Measurements from ENCODE around the gene FUT4.
"Not testable (repeated sequence)": the region's sequence is repeated elsewhere in the genome, so short reads cannot be mapped to it uniquely, and the experiment has no call there.

The FUT4 gene

DNA sequence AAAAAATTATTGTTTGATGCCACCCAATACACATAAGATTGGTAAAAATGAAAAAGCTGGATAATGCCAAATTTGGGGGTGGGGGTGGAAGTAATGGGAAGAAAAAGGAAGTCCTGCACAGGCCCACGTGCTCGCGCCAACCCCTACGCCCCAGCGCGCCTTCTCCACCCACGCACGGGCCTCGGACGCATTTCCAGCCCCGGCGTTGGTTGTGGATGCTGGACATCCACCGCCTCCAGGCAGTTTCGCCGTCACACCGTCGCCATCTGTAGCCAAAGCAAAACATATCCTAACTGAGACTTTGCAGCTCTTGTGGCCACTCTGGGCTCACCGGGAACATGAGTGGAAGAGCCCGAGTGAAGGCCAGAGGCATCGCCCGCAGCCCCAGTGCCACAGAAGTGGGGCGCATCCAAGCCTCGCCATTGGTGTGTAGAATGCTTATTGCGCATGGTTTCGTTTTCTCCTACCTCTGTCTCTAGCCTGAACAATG is 23.5 kb downstream of the FUT4 start, which contains the start of gene PIWIL4:
PIWIL4 (plus strand) TSS at position 188 of the 490 bp plus-strand sequence; CDS start at position 339, 151 bp downstream.
- no peak for DNase-seq

DNA sequence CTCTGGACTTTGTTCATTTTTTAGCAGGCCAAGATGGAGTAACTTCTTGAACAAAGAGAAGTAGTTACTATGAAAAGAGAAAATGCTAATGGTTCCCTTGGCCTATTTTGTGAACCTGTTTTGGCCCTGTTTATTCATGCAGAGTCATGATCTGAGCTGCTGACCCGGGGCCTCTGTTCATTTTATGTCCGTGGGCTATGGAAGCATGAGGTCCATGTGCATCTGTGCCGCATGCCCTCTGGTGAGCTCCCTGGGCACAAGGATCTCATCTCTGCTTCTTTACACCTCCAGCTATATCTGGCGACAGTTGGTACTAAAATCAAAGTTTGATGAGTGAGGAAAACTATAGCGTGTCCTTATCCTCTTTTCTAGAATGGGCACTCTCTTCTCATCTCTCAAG is 24.5 kb downstream of the FUT4 start:
- DNase-seq, result no peak

DNA sequence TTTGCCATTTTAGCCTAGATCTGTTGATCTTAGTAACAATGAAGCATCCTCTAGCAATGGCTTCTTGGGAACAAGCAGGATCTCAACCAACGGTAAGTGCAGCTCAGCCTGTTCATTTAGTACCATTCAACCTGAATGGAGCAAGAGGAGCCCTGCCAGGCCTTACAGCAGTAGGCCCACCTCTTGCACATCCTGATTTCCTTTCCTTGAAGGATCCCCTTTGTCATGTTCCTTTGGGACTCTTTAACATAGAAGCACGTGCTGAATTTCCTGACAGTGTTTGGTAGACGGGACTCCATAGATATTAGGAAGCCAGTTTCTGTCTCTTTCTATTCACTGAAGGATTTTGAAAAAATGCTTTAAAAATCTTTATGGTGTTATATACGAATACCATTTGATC is 25.0 kb downstream of the FUT4 start:
- no peak for DNase-seq

DNA sequence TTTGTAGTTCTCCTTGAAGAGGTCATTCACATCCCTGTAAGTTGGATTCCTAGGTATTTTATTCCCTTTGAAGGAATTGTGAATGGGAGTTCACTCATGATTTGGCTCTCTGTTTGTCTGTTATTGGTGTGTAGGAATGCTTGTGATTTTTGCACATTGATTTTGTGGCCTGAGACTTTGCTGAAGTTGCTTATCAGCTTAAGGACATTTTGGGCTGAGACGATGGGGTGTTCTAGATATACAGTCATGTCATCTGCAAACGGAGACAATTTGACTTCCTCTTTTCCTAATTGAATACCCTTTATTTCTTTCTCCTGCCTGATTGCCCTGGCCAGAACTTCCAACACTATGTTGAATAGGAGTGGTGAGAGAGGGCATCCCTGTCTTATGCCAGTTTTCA is 29.3 kb downstream of the FUT4 start:
- not testable (repeated sequence) for DNase-seq

DNA sequence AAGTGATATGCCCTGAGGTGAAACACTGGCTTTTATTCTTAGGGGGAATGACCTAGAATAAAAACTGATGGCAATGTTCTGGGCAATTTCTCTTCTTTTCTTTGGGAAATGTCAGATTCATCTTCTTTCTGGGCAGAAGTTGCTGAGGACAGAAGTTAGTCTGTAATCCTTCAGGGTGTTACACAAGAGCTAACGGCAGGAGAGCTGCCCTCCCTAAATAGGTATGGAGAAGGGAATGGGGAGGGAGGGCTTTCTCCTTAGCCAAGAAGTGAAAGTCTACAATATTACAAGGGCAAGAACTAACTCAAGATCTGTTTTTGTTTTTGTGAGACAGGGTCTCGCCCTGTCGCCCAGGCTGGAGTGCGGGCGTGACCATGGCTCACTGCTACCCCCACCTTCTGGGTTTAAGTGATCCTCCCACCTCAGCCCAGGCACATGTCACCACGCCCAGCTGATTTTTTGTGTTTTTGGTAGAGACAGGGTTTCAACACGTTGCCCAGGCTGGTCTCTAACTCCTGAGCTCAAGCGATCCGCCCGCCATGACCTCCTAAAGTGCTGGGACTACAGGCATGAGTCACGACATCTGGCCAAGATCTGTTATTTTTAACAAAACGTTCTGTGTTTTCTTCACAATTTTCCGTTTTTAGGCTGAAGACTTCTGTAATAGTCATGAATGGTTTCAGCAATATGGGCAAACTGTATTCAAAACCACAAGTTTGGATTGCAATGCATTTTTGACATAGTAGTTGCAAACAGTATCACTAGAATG is 30.7 kb downstream of the FUT4 start:
- DNase-seq, result peak; percentile 89

DNA sequence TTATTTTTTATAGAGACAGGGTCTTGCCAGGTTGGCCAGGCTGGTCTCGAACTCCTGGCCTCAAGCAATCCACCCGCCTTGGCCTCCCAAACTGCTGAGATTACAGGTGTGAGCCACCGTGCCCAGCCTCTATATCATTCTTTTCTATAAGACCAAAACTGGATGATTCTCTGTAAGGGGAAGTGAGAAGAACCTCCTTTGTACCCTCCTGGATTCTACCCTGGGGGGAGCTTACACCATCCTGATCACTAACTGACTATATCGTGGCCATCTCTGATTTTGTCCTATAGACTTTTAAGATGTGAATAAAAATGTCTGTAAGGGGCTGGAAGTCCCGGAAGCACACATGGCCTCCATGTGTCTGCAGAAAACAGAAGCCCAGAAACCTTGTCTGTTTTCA is 32.6 kb downstream of the FUT4 start:
- no peak for DNase-seq

DNA sequence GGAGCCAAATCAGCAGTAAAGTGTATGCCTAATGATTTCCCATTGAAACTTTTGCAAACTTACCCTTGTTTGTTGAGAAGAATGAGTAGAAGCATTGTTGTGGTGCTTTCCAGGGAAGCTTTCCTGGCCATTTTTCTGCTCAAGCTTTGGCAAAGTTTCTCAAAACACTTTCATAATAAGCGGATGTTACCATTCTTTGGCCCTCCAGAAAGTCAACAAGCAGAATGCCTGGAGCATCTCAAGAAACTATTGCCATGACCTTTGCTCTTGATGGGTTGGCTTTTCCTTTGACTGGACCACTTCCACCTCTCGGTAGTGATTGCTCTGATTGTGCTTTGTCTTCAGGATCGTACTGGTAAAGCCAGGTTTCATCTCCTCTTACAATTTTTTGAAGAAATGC is 34.1 kb downstream of the FUT4 start:
- no peak for DNase-seq

DNA sequence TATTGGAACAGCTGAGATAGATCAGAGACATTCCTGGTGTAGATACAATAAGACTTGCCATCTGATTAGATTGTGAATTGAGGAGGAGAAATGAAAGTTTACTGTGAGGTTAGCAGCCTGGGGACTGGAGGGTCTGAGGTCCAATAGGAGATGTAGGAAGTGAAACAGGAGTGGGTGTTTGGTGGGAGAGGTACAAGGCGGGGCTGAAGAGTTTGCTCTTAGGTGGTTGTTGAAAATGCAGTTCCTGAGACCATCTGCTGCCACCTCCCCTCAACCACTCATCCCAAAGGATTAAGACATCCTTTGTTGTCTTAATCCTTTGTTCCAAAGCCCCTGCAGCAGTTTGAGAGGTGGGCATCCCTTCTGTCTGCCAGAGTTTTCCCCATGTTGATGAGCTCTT is 38.2 kb downstream of the FUT4 start:
- DNase-seq, result no peak

DNA sequence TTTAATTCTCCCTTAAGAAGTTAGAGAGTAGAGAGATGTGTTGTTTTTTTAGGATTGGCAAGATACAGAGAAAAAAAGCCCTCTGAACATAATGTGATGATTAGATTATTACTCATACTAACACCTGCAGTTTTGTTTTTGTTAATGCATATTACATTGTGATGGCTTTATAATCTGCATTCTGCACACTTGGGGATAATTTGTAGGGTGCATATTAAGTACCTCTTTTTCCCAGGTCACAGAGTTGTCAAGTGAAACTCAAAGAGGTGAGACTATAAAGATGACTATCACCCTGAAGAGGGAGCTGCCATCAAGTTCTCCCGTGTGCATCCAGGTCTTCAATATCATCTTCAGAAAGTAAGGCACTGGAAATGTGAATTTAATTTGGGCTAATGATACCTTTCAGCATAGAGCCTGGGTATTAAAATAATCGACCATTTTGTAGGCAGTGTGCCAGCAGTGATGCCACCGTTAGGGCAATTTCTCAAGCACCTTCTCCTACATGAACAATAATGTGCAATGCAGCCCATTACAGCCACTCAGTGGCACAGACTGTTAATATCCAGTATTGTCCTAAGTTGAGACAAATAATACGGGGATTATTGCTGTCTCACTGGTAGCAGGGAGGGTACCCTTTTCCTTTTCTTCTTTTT is 39.6 kb downstream of the FUT4 start:
- DNase-seq, result no peak

DNA sequence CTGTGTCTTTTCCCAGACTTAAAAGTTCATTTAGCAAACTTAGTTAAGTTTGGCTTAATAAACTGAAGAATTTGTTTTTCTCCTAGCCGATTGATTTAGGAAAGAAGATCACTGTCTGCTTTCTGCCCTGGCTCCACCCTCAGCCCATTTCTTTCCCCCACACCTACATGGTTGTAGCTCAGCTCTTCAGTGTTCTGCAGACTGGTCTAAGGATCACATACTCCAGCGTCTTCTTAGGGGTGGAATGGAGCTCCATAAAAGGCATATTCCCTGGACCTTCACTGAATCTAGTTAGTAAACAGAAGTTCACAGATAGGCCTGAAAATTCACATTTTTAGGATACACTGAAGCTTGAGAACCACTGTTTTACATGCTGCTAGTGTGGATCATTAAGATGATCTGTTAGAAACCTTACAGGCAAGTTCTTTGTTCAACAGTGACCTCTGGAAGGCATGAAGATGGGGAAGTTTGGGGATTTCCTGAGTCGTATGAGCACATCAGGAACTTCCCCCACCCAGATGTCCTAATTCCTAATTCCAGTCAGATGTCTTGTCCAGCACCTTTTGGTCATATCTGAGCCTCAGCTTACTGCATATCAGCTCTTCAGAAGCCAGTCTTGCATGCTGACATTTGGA is 40.3 kb downstream of the FUT4 start:
- no peak for DNase-seq

DNA sequence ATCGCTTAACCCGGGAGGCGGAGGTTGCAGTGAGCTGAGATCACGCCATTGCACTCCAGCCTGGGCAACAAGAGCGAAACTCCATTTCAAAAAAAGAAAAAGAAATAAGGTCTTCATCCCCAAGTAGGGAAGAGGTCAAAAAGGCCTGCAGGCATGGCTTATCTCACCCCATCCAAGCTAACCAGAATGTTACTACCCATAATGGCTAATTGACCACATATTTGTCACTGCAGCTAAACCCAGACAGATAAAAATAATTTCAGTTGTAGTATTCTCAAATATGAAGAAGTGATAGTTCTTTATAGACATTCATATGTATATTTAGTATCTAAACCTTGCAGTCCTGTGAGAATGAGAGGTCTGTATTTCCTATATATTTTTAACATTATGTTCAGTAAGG is 41.3 kb downstream of the FUT4 start:
- no peak for DNase-seq

DNA sequence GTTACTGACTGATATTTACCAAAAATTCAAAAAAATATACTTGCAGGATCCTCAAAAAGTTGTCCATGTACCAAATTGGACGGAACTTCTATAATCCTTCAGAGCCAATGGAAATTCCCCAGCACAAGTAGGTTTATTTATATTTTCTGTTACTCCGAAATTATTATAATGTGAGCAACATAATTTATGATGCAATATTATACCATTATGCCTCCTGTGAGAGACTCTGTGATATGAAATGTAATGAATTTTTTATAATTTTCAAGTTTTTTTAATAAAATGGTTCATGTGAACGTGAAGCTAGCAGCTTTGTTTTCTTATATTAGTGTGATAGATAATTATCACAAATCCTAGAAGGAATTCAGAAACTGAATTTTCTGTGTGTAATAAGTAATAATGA is 41.7 kb downstream of the FUT4 start:
- DNase-seq, result no peak

DNA sequence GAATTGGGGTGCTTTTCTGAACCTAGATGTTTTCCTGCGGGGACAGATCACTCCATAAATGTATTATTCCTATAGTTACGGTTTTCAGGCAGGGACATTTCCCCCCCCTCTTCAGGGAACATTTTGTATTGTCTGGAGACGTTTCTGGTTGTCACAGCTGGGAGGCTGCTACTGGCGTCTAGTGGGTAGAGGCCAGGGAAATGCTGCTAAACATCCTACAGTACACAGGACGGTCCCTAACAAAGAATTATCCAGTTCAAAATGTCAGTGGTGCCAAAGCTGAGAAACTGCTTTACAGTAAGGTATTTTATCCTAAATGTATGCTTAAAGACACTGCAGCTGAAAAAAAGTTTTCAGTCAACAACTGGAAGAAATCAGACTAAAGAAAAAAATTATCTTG is 42.8 kb downstream of the FUT4 start:
- DNase-seq, result no peak

DNA sequence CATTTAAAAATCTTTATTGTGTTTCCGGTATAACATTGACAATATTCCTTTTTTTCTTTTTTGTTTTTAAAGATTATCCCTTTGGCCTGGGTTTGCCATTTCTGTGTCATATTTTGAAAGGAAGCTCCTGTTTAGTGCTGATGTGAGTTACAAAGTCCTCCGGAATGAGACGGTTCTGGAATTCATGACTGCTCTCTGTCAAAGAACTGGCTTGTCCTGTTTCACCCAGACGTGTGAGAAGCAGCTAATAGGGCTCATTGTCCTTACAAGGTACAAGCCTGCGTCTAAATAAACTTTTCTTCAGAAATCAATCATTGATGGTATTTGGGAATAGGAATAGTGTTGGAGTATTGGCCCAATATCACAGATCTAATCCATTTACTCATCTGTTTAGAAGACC is 43.3 kb downstream of the FUT4 start:
- DNase-seq, result no peak

DNA sequence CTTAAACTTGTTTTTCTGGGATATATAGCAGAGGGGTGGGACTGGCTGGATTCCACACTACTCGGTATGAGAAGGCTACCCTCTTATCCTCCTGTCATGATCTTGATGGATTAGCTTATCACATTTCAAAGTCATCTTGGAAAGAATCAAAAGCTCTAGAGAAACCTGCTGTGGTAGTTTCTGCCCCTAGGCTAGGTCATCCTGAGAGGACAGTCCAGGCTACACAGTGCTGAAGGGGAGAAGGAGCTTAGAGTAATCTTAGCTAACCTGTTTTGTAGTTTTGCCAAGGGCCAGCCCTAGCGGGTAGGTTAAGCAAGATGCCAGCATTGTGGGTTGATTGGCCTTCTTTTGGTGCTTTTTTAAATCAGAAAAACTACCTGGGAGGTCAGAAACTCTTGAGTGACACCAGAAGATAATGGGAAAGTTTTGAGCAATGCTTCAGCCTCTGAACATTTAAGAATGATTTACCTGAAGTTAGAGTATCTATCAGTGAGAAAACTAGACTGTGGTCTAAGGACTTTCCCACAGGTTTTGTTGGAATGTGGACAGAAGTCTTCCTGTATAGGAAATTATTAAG is 44.7 kb downstream of the FUT4 start:
- no peak for DNase-seq

DNA sequence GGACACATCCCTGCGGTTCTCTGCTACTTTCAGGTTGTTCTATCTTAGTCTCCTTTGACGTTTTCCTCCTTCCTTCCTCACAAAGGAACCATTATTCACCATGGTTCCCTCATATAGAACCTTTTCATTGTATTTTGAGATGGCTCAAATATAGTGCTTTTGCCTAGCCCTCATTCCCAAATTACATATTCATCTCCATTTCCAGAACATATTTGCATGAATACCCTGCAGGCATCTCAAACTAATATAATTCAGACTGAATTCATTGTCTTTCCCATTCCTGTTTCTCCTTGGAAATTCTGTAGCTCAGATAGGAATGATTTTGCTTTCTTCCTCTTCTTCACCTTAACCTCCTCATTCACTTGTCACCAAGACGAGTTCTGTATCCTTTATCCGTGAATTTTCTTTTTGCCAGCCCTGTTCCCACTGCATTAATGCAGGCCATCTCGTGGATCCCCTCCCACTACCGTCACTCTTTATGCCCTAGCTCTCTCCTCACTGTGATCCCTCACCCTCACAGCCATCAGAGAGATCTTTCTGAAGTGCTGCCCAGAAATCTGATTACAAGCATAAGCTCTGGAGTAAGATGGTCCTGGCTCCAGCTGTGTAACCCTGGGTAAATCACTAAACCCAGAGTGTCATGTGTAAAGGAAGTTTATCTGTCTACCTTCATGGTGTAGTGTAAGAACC is 46.8 kb downstream of the FUT4 start:
- no peak for DNase-seq

DNA sequence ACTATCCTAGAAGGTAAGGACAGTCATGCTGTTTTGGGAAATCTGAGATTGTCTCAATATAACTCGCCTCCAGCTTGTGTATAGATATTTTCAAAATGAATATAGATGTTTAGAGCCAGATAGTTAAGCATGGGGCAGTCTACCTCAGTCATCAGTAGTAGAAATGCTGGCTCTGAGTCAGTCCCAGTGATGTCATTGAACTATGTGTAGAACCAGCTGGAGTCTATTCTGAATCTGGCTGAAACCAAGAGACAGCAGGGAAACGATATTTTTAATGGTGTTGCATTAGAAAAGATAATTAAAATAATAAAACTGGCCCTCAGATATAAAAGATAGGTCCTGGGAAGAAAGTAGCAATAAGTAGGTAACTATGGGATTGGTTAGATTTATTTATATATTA is 49.3 kb downstream of the FUT4 start:
- peak; percentile 21 for DNase-seq

DNA sequence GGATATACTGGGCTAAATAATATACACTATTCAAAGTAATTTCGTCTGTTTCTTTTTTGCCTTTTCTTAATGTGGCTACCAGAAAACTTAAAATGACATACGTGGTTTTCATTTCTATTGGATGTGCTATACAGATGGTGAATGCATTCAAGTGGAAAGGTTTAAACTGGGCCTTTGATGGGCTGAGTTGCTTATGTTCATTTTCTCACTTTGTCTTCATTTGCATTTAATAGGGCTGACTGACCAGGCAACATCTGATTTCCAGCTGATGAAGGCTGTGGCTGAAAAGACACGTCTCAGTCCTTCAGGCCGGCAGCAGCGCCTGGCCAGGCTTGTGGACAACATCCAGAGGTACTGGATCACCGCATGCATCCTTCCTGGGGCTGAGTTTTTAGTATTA is 51.4 kb downstream of the FUT4 start:
- no peak for DNase-seq

DNA sequence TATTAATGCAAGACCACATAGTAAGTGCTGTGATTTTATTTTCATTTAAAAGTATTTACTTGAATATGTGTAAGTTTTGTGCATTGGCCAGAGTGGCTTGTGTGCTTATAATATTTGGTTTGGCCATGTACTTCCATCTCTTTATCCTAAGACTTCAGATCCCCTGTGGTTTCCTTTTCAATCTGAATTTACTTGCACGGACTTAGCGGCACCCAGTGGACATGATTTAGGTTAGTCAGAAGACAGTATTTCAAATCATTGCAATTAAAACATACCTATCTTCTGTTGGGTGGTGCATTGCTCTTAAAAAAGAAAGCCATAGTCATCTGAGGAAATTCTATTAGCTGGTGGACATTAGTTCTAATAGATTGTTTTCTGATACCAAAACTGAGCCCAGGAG is 54.2 kb downstream of the FUT4 start:
- DNase-seq, result peak; percentile 19
